Fibroblast of pulmonary artery (primary cell): ENCODE results near the gene LRP1B.

Source experiments
- DNase-seq: peaks from one replicate; pipeline ENCODE4 v3.0.0-alpha.2; 2010; ENCODE audit warnings: low read depth
- H3K4me3 ChIP-seq: replicated peaks from 2 replicates; pipeline ENCODE4 v1.5.1; 2011; ENCODE audit warnings: low read depth, mild to moderate bottlenecking, control low read depth, low read length, moderate library complexity
- CTCF ChIP-seq: IDR thresholded peaks from 2 replicates; pipeline ENCODE4 v1.5.1; 2011; ENCODE audit warnings: mild to moderate bottlenecking, control low read depth, low read length, inconsistent platforms; ENCODE audit errors: missing control alignments

The LRP1B gene

DNA sequence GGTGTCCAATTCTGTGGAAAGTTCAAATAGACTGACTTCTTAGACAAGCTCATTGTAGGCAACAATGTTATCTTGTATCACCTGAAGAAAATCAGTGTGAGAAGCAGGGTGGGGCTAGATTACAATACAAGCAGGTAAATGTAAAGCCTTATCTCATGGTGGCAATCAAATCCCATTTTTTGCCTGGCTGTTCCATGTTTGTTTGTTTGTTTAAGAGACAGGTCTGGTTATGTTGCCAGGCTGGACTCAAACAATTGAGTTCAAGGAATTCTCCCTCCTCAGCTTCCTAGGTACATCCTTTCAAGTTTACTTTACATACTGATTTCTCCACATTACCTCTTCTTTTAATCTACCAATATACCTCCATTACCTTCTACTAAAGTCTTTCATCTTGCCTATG, 464.6 kb downstream of the LRP1B start:
- no peak overlapping the region for H3K4me3 ChIP-seq
- DNase-seq = no peak
- TF ChIP-seq CTCF = no peak

DNA sequence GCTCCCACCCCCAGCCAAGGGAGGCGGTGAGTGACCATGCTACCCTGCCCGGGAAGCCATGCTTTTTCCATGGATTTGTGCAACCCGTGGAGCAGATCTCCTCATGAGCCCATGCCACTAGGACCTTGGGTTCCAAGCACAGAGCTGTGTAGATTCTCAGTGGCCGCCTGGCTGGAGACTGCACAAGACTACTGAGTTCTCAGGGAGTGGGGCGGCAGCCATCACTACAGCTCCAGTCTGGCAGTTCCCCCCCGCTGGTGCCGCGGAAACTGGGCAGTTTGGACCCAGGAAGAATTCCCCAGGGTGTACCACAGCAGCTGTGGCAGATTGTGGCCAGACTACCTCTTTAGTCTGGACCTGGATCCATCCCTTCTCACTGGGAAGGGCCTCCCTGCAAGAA, 470.6 kb downstream of the LRP1B start:
- H3K4me3 ChIP-seq = no peak overlapping the region
- no peak for TF ChIP-seq CTCF
- DNase-seq = no peak

- TF ChIP-seq CTCF = no peak
- H3K4me3 ChIP-seq = no peak overlapping the region
- no peak for DNase-seq
Measured at GRCh38 chr2:141654311-141654710, 476.5 kb downstream of the LRP1B start.

DNA sequence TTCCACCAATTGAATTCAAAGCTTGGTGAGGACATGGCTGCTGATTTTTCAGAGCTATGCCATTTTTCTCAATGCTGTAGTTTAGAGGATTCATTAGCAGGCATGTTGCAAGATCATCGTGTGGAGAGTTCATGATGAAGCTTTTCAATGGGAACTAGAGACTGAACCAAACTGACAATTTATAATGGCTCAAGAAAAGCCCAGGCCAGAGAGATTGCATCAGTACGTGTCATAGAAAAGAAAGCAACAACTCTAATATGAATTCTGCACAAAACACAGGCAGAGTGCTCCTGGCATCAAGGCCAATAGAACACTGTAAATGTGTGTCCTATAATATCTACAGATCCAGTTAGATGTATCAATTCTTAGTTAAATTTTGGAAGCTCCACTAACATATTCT, 477.6 kb downstream of the LRP1B start:
- DNase-seq = no peak
- TF ChIP-seq CTCF = no peak
- H3K4me3 ChIP-seq = no peak overlapping the region

GRCh38 chr2:141652308-141652707, 478.5 kb downstream of the LRP1B start:
- no peak for DNase-seq
- H3K4me3 ChIP-seq = no peak overlapping the region
- no peak for TF ChIP-seq CTCF

DNA sequence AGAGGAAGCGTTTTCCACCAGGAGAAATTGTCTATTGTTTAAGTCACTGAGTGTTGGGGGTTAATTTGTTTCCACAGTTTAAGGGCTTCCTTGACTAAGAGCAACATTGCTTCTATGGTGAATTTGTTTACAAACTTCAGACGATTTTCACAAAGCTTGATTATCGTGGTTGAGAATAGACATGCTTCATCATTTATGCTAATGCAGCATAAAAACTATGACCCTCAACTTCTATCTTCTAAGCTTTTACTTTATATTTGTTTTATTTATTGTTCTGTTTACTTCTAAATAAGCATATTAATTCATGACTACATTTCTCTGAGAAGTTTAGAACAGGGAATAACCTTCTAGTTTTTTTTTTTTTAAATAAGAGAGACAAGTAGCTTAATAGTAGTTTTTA, 483.5 kb downstream of the LRP1B start:
- DNase-seq = no peak
- no peak overlapping the region for H3K4me3 ChIP-seq
- no peak for TF ChIP-seq CTCF

- DNase-seq = peak; percentile 35
- TF ChIP-seq CTCF = no peak
- H3K4me3 ChIP-seq = no peak overlapping the region
Measured at GRCh38 chr2:141641462-141641861, 489.4 kb downstream of the LRP1B start.
